GM21717 (cell line): Measurements from ENCODE around the gene SH3BP4.

Experiments used
- ATAC-seq: cut with Tn5 transposase; IDR thresholded peaks from one replicate; pipeline ENCODE4 v1.9.1; 2021; ENCODE audit warnings: mild to moderate bottlenecking, moderate library complexity; ENCODE audit not compliant: unreplicated experiment

The SH3BP4 gene

DNA sequence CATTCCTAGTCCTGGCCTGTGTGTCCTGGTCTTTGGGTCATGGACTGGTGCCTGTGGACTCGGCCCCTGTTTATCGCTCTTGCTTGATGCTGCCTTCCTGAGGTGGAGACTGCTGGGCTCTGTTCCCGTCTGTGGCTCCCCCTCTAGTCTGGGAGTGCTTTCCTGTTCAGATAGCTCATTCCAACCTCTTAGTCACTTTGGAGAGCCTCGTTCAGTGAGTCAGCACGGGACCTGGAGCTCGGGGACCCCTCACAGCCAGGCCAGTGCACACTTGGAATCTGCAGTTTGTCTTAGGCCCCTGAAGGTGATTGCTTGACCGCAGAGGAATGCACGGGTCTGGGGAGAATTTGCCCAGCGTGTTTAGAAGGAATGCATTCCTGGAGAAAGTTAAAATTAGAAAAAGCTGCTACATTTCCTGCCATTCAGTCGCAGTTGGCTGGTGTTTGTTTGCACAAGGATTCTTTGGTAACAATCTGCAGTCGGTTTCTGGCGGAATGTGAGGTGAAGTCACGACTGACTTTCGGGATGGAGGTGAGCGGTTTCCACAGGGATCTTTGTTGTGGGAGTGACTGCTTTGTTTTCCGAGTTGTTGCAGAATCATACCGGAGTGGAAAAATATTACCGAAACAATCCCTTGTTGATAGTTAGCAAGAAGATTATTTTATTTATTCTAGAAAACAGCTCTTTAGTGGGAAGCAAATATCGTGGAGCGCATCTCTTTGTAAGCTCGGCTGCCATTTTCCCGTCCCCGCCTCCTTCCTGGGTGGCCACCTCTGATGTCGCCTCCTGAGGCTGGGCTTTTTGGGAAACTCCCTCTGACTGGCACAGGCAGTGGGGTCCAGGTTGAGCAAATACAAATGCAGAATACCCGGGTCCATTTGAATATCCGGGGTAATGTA is 29.6 kb downstream of the SH3BP4 start:
- ATAC-seq: no peak

DNA sequence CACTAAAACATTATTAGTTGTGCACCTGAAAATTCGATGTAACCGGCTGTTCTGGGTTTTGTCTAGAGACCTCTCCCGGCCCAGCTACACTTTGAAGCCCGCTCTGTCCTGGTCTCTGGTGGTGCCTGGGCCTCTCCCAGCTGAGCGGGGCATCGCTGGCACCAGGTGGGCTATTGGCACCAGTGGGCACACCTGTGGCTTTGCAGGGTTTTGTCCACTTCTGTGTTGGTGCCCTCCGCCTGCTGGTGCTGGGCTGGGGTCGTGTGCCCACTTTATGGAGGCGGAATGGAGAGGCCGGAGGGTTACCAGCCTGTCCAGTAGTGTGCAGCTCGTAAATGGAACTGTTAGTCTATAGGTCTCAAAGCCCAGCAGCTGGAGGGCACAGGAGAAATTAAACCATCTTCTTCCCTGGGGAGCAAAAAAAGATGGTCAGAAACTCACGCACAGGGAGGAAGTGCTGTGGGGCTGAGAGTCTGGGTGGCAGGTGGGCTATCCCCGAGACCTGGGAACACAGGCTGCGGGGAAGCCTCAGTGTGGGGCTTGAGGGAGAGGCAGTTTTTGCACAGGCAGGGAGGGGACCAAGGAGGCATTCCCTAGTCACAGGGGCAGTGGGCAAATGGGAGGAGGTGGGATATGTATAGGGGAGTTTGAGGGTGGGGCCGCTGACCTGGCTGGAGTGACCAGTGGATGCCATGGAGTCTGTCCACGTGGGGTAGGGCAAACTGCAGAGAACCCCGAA is 30.4 kb downstream of the SH3BP4 start:
- no peak for ATAC-seq

DNA sequence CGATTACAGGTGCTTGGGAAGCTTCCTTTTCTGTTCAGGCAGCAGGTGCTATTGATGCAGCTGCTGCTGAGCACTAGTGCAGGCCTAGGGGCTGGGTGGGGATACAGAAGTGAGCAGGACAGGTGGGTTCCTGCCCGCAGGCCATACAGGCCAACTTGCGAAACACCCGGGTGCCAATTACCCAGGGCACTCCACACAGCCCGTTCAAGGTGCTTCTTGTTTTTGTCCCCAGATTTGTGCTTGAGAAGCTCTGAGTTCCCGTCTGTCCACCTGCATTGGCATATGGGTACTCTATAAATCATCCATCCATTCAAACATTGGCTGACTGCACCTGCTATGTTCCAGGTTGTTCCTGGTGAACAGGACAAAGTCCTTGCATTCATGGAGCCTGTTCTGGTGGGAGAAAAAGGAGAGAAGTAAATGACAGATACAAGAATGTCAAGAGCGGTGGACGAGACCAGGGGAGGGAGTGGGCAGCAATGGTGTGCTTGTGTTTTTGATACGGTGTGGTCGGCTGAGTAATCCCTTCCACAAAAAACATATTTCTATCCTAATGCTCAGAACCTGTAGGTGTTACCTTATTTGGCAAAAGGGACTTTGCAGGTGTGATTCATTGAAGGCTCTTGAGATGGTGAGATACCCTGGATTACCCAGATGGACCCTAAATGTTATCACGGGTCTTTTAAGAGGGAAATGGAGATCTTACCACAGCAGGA is 31.4 kb downstream of the SH3BP4 start:
- ATAC-seq: no peak

DNA sequence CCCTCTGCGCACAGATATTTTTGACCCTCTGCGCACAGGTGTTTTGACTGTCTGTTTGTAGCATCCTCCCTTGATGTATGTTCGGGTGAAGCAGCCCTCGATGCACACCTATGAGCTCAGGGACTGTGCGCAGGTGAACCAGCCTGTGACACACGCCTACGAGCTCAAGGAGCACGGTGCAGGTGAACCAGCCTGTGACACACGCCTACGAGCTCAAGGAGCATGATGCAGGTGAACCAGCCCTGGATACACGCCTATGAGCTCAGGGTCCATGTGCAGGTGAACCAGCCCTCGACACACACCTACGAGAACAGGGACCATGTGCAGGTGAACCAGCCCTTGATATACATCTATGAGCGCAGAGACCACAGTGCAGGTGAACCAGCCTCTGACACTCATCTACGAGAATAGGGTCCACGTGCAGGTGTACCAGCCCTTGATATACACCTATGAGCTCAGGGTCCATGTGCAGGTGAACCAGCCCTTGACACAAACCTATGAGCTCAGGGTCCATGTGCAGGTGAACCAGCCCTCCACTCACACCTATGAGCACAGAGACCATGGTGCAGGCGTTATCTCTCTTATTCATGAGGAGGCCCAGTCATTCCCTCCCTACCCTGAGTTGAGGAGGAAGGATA is 33.9 kb downstream of the SH3BP4 start:
- no peak for ATAC-seq

DNA sequence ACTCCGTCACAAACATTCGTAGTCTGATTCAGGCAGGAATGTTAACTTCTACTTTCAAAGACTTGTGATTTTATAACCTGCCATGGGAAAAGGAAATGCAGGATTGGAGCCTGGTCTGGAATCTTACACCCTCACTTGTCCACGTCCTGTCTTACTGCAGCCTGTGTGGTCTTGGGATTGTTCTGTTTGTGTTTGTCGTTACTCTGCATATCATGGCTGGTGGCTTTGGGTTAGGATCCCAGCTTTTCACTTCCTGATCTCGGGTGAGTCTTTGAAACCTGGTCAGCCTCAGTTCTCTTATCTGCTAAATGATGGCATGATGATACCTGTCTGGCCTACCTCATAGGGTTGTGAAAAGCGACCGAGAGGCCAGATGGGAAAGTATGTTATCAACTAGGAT is 34.6 kb downstream of the SH3BP4 start:
- ATAC-seq: no peak

DNA sequence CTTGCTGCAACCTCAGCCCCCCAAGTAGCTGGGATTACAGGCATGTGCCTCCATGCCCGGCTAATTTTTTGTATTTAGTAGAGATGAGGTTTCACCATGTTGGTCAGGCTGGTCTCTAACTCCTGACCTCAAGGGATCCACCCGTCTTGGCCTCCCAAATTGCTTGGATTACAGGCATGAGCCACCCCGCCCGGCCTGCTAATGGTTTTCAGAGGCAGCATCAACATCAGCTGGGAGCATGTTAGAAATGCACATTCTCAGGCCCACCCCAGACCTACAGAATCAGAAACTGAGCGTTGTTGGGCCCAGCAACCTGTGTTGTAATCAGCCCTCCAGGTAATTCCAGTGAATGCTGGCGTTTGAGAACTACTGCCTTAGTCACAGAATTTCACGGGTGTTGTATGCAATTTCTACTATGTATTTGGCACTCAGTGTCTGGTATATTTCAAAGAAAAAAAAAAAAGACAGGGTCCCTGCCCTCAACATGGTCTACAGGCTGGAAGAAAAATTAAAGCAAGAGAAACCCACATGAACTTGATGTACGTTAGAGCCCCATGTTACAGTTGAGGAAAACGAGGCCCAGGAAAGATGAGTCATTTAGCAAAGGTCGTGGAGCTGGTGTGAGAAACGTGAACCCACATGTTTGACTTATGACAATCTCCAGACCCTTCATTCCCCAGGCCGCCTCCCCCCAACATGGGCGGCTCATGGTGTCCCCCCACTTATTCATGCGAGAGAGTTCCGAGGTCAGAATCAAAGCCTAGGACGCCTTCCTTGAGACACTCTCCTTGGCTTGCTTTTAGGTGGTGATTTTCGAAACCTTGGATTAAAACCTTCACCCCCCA is 35.3 kb downstream of the SH3BP4 start:
- ATAC-seq: no peak

DNA sequence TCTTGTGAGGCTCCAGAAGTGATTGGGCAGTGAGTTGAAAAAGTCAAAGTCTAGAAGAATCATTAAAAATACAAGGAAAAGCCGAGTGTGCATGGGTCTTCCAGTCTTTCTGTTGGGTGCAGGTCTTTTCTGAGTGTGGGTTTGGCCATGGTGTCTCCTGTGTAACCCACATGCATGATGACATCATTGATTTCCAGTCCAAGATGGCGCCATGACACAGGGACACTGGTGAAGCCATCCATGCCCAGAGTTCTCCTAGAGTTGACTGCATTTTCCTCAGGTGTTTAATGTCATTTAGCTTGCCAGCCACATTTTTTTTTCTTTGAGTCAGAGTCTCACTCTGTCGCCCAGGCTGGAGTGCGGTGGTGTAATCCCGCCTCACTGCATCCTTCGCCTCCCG is 35.9 kb downstream of the SH3BP4 start:
- ATAC-seq: no peak

DNA sequence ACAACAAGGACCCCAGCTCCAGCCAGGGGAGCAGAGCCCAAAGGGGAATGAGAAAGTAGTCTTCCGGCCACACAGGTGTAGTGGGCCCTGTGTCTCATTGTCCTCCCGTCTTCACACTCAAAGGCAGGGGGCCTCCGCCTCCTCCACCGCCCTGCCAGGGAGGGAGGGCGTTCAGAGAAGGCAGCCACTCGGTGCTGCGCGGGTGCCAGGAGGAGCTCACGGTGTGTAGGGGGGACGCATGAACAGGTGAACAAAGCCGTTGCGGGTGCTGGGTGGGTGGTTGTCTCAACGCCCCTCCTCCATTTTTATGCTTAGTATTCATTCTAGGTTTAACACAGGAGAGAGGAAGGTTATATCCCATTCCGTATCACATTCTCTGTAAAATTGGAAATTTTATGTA is 36.7 kb downstream of the SH3BP4 start:
- ATAC-seq: no peak

DNA sequence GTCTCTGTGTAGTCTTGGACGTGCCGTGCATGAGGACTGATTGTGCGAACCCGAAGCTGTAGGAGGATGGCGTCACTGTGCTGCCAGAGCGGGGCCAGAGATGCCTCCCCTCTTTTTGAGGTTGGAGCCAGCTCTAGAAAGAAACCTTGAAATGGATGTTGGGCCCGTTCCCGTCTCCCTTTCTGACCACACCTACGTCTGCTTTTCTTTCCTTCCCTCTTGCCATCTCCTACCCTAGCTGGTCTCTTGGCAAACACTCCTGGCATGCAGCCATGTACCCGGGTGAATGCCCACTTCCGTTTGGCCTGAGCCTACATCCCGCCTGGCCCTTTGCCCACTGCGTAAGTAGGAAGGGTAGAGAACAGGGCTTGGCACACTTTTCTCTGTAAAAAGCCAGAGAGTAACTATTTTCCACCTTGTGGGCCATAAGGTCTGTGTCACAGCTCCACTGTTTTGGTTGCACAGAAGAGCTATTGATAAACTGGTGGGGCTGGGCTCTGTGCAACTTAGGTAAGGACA is 37.4 kb downstream of the SH3BP4 start:
- ATAC-seq: no peak

DNA sequence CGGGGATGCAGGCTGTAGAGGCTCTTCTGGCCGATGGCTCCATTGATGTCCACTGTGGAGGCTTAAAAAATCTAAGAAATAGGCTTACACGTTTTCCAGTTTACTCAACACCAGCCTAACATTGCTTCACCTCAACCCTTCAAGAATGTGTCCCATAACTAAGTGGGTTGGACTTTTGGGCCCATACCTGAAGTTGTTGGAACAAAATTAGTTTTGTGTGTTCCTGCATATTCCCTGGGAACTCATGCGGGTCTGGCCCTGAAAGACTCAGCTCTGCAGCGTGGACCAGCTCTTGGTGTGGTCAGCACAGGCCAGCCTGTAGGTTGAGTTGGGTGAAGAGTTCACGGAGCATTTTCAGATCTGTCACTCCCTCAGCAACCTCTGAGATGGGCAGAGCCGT is 38.5 kb downstream of the SH3BP4 start:
- ATAC-seq: no peak

DNA sequence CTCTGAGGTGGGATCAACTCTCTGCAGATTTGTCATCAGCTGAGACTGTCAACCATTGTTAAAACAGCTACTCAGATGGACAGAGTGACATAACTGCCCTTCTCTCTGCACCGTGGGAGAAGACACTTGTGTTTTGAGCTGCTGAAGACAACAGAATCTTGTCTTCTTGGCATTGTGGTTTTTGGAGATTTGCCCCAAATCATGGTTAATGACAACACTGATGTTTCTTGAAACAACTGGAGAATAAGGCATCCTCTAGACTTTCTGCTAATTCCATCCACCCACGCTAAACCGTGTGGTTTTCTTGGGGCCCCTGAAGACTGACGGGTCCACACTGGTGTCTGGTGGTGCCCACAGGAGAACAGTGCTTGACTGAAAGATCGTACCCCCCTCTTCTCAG is 39.5 kb downstream of the SH3BP4 start:
- ATAC-seq: no peak

DNA sequence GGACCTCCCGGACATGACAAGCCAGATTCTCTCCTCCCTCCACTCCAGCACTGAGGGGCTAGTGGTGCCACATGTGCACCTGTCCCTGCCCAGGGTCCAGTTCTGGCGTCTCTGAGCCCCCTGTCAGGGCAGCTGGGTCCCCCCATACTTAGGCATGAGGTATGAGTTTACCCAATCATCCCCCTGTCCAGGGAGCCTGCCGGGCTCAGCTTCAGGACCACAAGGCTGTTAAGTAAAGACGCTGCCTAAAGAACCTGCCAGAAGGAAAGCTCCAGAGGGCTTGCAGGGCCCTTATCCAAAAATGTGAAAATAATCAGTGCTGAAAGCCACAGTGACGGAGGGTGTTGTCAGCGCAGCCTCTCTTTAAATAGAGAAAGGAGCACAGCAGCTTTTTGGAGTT is 40.0 kb downstream of the SH3BP4 start:
- ATAC-seq: no peak

DNA sequence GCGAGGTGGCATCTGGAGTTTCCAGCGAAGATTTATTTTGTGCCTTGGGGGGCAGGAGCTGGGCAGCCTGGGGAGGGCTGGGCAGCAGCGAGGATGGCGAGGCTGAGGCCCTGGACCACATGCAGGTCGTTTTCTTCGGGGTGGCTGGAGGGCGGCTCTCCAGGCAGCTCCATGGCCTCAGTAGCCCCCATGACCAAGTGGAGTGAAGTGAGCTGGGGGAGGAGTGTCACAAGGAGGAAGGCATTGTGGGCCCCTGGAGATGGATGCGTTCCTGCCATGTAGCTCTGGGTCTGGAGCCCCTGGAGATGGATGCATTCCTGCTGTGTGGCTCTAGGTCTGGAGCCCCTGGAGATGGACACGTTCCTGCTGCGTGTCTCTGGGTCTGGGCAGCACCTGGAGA is 40.4 kb downstream of the SH3BP4 start:
- ATAC-seq: no peak

DNA sequence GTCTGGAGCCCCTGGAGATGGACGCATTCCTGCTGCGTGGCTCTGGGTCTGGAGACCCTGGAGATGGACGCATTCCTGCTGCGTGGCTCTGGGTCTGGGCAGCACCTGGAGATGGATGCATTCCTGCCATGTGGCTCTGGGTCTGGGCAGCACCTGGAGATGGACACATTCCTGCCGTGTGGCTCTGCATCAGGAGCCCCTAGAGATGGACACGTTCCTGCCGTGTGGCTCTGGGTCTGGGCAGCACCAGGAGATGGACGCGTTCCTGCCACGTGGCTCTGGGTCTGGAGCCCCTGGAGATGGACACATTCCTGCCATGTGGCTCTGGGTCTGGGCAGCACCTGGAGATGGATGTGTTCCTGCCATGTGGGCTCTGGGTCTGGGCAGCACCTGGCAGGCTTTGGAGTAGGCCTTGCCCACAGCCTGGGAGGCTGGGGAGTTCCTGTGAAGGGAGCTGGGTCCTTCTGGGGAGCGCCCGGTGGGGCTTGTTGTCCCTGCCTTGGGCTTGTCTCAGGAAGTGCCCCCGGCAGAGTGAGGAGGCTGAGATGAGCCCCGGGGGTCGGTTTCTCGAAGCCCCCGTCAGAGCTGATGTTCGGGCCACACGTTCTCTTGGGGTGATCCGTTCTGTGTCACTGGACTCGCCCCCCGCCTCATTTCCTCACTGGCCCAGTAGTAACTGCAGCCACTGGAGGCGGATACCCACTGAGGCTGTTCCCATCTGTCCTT is 41.0 kb downstream of the SH3BP4 start:
- no peak for ATAC-seq

DNA sequence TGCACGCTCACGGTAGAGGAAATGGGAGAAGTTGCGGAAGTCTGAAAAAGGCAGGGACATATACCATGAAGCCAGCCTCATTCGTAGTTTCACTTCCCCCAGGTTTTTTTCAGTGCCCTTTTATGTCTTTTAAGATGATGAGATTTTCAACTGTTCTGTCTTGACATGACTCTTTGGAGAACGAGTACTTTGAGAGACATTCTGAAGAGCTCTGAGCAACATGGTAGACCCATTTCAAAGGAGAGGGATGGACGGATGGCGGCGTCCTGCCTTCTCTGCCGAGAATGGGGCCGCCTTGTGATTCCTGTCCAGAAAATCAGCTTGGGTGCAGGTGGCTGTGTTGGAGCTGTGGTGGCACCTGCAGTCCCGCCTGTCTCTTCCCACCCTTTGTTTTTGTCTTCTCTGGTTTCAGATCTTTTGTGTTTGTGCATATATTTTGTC is 41.7 kb downstream of the SH3BP4 start:
- no peak for ATAC-seq

DNA sequence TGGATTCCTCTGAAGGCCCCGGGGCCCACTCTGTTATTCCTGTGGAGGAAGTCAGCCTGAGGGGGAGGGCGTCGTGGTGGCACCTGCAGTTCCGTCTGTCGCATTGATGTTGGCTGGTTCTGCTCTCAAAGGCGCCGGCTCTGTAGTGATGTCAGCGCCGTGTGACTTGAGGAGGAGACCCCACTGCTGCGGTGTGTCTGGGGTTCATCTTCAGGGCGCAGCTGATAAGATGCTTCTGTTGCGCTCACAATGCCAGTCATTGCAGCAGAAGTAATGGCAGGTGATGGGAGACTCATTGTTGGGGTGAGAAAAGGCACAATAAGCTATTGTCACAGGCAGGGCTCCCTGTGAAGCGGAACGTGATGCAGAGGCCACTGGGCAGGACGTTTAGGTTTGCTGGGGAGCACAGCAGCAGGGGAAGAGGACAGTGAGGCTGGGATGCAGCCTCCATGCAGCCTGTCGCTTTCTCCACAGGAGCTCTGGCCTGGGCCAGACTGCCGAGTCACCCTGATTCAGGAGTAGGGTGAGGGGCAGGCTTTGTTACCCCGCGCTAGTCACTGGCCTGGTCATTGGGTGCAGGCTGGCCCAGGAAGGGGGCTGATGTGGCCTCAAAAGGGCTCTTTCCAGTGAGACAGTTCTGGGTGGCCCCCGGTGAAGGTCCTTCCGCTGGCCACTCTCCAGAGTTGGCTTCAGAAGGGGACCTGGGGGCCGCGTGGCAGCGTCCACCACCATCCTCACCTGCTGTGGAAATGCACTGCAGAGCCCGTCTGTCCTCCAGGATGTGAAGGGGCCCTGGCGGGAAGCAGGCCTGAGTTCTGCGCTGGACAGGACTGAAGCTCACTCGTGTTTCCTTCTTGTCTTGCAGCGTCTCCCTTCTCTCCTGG is 42.9 kb downstream of the SH3BP4 start:
- no peak for ATAC-seq

DNA sequence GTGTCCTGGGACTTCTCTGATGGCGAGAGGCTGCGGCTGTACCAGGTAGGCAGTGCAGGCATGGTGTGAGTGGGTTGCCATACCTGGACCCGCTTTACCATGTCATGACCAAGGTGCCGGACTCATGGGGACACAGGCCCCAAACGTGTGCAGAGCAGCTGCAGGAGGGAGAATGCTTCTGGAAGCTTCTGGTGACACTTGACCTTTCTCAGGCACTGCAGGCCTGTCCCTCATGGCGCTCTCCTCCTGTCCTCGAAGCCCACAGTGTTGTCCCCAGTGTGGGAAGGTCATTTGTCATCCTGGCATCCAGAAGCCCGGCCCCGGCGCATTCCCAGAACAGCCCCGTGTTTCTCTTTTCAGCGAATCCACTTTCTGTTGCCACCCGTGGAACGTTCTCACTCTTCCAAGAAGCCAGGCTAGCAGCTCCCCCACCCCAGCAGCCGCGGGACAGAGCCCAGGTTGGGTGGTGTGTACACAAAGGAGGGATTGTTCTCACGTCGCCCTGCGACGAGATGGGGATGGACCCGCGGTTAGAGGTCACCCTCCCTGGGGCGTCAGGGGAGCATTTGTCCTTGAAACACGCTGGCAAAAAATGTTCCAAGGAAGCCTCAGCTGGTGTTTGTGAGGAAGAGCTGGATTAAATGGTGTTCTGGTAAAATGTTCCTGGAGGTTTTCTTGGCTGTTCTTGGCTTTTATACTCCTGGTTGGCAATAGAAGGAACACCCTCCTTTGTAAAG is 43.7 kb downstream of the SH3BP4 start:
- ATAC-seq: no peak
